Measurements from ENCODE around the gene CDX1.

CDX1 gene

DNA sequence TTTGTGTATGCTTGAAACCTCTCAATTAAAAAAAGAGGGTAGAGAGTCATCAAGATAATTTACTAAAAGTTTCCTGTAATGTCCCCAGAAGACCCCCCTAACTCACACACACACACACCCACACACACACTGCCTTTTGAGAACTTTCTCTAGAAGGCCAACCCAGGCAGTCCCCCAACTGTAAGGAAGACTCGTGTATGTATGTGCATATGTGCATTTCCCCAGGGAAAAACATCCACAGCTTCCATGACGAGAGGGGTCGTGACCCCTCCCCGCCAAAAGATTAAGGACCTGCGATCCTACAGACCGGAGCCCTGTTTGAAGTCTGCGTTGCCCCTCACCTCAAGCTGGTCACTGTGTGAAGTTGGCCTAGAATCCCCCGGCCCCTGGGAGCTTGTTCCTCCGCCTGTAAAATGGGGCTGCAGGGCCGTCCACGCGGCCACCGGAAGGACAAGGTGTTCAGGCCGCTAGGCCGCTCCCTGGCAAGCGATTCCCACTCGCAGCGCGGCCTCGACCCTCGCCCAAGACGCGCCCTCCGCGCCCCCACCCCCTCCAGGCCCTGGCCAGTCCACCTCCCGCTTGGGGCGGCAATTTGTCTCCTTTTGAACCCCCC lies 435 bp upstream of the CDX1 start:
- Histone ChIP-seq H2AFZ (ENCODE audit: low read depth, low read length) (no peak overlapping the region), H3K4me3 (ENCODE audit: low read length) (no peak overlapping the region), H3K27me3 (ENCODE audit: insufficient read depth, low read length) (peaks cover 10% of the 10 kb centered on the region), H3K36me3 (ENCODE audit: insufficient read depth, low read length) (no peaks in the 10 kb centered on the region), H3K4me1 (ENCODE audit: insufficient read depth, low read length) (peaks cover 3% of the 10 kb centered on the region), H3K9me3 (ENCODE audit: low read length) (no peaks in the 10 kb centered on the region)

DNA sequence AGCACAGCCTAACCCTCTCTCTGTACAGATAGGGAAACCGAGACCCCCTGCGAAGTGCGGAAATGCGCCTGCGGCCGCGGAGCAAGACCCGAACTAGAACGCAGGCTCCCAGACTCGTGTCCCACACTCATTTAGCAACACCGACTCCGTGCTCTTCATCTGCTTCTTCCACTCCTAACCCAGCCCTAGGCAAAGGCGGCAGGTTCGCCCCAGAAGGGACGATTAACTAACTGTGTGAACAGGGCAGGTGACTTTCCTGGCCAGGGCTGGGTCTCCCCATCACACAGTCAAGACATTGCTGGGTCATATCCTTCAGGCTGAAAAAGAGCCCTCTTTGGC lies 903 bp downstream of the CDX1 start:
- H2AFZ ChIP-seq (ENCODE audit: low read depth, low read length): no peak overlapping the region
- no peaks in the 10 kb centered on the region for H3K36me3 ChIP-seq (ENCODE audit: insufficient read depth, low read length)
- H3K27me3 ChIP-seq (ENCODE audit: insufficient read depth, low read length): peaks cover 11% of the 10 kb centered on the region

GRCh38 chr5:150167908-150168307 lies 1.3 kb downstream of the CDX1 start:
- Histone ChIP-seq H3K4me1 (ENCODE audit: insufficient read depth, low read length) (no peaks in the 10 kb centered on the region), H3K36me3 (ENCODE audit: insufficient read depth, low read length) (no peaks in the 10 kb centered on the region), H3K9me3 (ENCODE audit: low read length) (no peaks in the 10 kb centered on the region), H3K4me3 (ENCODE audit: low read length) (no peak overlapping the region), H2AFZ (ENCODE audit: low read depth, low read length) (no peak overlapping the region), H3K27me3 (ENCODE audit: insufficient read depth, low read length) (peaks cover 14% of the 10 kb centered on the region)

More for the DNA sequence above, 903 bp downstream of the CDX1 start:
- H3K4me1 ChIP-seq (ENCODE audit: insufficient read depth, low read length): no peaks in the 10 kb centered on the region
- H3K4me3 ChIP-seq (ENCODE audit: low read length): no peak overlapping the region
- no peaks in the 10 kb centered on the region for H3K9me3 ChIP-seq (ENCODE audit: low read length)

GRCh38 chr5:150168864-150169263 lies 2.3 kb downstream of the CDX1 start:
- H3K4me1 ChIP-seq (ENCODE audit: insufficient read depth, low read length): no peaks in the 10 kb centered on the region
- H3K9me3 ChIP-seq (ENCODE audit: low read length): no peaks in the 10 kb centered on the region
- peaks cover 22% of the 10 kb centered on the region for H3K27me3 ChIP-seq (ENCODE audit: insufficient read depth, low read length)
- H3K4me3 ChIP-seq (ENCODE audit: low read length): no peak overlapping the region
- H3K36me3 ChIP-seq (ENCODE audit: insufficient read depth, low read length): no peaks in the 10 kb centered on the region
- no peak overlapping the region for H2AFZ ChIP-seq (ENCODE audit: low read depth, low read length)

- H3K9me3 ChIP-seq (ENCODE audit: low read length): no peaks in the 10 kb centered on the region
- no peaks in the 10 kb centered on the region for H3K36me3 ChIP-seq (ENCODE audit: insufficient read depth, low read length)
- H3K27me3 ChIP-seq (ENCODE audit: insufficient read depth, low read length): peaks cover 20% of the 10 kb centered on the region
- H2AFZ ChIP-seq (ENCODE audit: low read depth, low read length): no peak overlapping the region
- H3K4me3 ChIP-seq (ENCODE audit: low read length): no peak overlapping the region
- no peaks in the 10 kb centered on the region for H3K4me1 ChIP-seq (ENCODE audit: insufficient read depth, low read length)
These were observed 5.6 kb downstream of the CDX1 start for GRCh38 chr5:150172145-150172544.

- Histone ChIP-seq H3K4me1 (ENCODE audit: insufficient read depth, low read length) (no peaks in the 10 kb centered on the region), H3K27me3 (ENCODE audit: insufficient read depth, low read length) (peaks cover 16% of the 10 kb centered on the region), H2AFZ (ENCODE audit: low read depth, low read length) (no peak overlapping the region), H3K9me3 (ENCODE audit: low read length) (no peaks in the 10 kb centered on the region), H3K4me3 (ENCODE audit: low read length) (no peak overlapping the region), H3K36me3 (ENCODE audit: insufficient read depth, low read length) (no peaks in the 10 kb centered on the region)
These were observed 6.0 kb downstream of the CDX1 start for GRCh38 chr5:150172556-150172955.

DNA sequence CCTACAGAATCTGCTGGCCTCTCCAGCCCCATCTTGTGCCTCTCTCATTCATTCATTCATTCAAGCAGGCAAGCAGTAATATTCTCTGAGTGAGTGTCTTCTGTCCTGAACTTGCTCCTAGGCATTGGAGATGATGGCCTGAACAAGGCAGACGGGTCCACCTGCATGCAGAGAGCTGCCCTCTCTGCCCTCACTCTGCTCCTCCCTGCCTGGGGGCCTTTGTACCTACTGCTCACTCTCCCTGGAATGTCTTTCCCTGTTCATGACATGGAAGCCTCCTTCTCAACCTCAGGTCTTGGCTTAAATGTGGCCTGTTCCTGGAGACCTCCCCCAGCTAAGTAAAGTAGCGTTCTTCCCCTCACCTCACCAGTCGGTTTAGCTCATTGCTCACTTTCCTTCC lies 6.6 kb downstream of the CDX1 start:
- Histone ChIP-seq H2AFZ (ENCODE audit: low read depth, low read length) (no peak overlapping the region), H3K9me3 (ENCODE audit: low read length) (no peaks in the 10 kb centered on the region), H3K4me3 (ENCODE audit: low read length) (no peak overlapping the region), H3K27me3 (ENCODE audit: insufficient read depth, low read length) (peaks cover 16% of the 10 kb centered on the region), H3K36me3 (ENCODE audit: insufficient read depth, low read length) (no peaks in the 10 kb centered on the region), H3K4me1 (ENCODE audit: insufficient read depth, low read length) (no peaks in the 10 kb centered on the region)

GRCh38 chr5:150174285-150174684 lies 7.7 kb downstream of the CDX1 start:
- no peaks in the 10 kb centered on the region for H3K4me1 ChIP-seq (ENCODE audit: insufficient read depth, low read length)
- no peaks in the 10 kb centered on the region for H3K36me3 ChIP-seq (ENCODE audit: insufficient read depth, low read length)
- H3K4me3 ChIP-seq (ENCODE audit: low read length): no peak overlapping the region
- peaks cover 16% of the 10 kb centered on the region for H3K27me3 ChIP-seq (ENCODE audit: insufficient read depth, low read length)
- no peaks in the 10 kb centered on the region for H3K9me3 ChIP-seq (ENCODE audit: low read length)
- H2AFZ ChIP-seq (ENCODE audit: low read depth, low read length): no peak overlapping the region

GRCh38 chr5:150175076-150175475 lies 8.5 kb downstream of the CDX1 start:
- H3K36me3 ChIP-seq (ENCODE audit: insufficient read depth, low read length): no peaks in the 10 kb centered on the region
- no peaks in the 10 kb centered on the region for H3K4me1 ChIP-seq (ENCODE audit: insufficient read depth, low read length)
- no peak overlapping the region for H2AFZ ChIP-seq (ENCODE audit: low read depth, low read length)
- no peak overlapping the region for H3K4me3 ChIP-seq (ENCODE audit: low read length)
- H3K9me3 ChIP-seq (ENCODE audit: low read length): no peaks in the 10 kb centered on the region
- peaks cover 13% of the 10 kb centered on the region for H3K27me3 ChIP-seq (ENCODE audit: insufficient read depth, low read length)

GRCh38 chr5:150175536-150175935 lies 9.0 kb downstream of the CDX1 start:
- Histone ChIP-seq H3K4me3 (ENCODE audit: low read length) (no peak overlapping the region), H3K27me3 (ENCODE audit: insufficient read depth, low read length) (peaks cover 13% of the 10 kb centered on the region), H2AFZ (ENCODE audit: low read depth, low read length) (no peak overlapping the region), H3K9me3 (ENCODE audit: low read length) (no peaks in the 10 kb centered on the region), H3K4me1 (ENCODE audit: insufficient read depth, low read length) (no peaks in the 10 kb centered on the region), H3K36me3 (ENCODE audit: insufficient read depth, low read length) (no peaks in the 10 kb centered on the region)

GRCh38 chr5:150176745-150177477 lies 10.3 kb downstream of the CDX1 start:
- H3K4me1 ChIP-seq (ENCODE audit: insufficient read depth, low read length): no peaks in the 10 kb centered on the region
- H3K36me3 ChIP-seq (ENCODE audit: insufficient read depth, low read length): no peaks in the 10 kb centered on the region
- no peak overlapping the region for H3K4me3 ChIP-seq (ENCODE audit: low read length)
- H2AFZ ChIP-seq (ENCODE audit: low read depth, low read length): no peak overlapping the region
- no peaks in the 10 kb centered on the region for H3K9me3 ChIP-seq (ENCODE audit: low read length)
- H3K27me3 ChIP-seq (ENCODE audit: insufficient read depth, low read length): peaks cover 13% of the 10 kb centered on the region

DNA sequence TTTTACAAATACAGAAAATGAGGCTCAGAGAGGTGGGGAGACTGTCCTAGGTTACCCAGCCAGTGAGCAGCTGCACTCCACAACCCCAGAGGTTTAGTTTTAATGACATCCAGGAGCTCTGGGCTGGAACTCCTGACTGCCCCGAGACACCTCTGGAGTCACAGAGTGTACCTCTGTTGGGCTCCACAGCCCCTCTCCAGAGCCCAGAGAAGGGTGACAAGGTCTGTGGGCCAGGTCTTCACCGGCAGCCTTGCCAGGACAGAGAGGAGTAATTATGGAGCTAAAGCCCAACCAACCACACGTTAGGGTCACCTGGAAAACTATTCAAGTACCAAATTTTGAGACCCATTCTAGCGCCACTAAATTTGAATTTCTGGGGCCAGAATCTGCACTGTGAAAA lies 11.1 kb downstream of the CDX1 start:
- no peak overlapping the region for H3K4me3 ChIP-seq (ENCODE audit: low read length)
- H3K9me3 ChIP-seq (ENCODE audit: low read length): no peaks in the 10 kb centered on the region
- H2AFZ ChIP-seq (ENCODE audit: low read depth, low read length): no peak overlapping the region
- peaks cover 9% of the 10 kb centered on the region for H3K27me3 ChIP-seq (ENCODE audit: insufficient read depth, low read length)
- no peaks in the 10 kb centered on the region for H3K36me3 ChIP-seq (ENCODE audit: insufficient read depth, low read length)
- H3K4me1 ChIP-seq (ENCODE audit: insufficient read depth, low read length): no peaks in the 10 kb centered on the region

- Histone ChIP-seq H3K9me3 (ENCODE audit: low read length) (no peaks in the 10 kb centered on the region), H3K27me3 (ENCODE audit: insufficient read depth, low read length) (peaks cover 5% of the 10 kb centered on the region), H3K36me3 (ENCODE audit: insufficient read depth, low read length) (no peaks in the 10 kb centered on the region), H2AFZ (ENCODE audit: low read depth, low read length) (no peak overlapping the region), H3K4me3 (ENCODE audit: low read length) (no peak overlapping the region), H3K4me1 (ENCODE audit: insufficient read depth, low read length) (no peaks in the 10 kb centered on the region)
These were observed 11.7 kb downstream of the CDX1 start for GRCh38 chr5:150178262-150178661.

Data from neuron (in vitro differentiated cells).